GM19099 (cell line): ENCODE results near the gene NDUFV3.

ENCODE experiments used
- POLR2A ChIP-seq: IDR thresholded peaks from 3 replicates; pipeline ENCODE4 v1.6.1; 2011; ENCODE audit warnings: low read depth; ENCODE audit not compliant: insufficient read length; ENCODE audit errors: extremely low read depth

Gene NDUFV3

DNA sequence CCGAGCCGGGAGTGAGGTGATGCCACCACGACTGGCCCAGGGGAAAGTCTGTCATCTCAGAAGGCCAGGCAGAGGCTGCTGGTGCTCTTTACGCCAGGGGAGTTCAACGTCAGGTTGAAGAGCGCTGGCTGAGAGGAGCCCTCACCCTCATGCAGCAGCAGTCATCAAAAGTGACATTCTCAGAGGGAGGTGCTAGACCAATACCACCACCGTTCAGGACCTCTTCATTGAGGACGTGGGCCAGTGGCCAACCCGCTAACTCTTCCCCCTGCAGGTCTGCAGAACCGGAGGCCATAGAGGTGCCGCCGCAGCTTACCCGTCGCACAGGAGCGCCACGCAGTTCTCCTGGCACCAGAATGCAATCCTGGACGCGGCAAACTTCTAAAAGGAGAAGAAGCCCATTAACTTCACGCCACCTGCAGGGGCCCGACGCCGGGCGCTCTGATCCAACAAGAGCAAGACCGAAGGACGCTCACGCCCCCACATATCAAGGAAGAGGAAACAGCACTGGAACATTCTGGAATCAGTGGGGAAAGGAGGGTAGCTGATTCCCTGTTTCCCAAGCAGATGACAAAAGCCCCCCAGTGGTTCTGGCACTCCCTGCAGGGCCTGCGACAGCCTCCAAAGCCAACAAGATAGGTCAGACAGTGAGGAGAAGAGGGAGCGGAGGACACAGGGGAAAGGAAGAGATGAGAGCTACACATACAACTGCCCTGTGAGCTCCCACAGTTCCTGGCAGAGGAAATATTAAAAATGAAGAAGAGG lies 38.7 kb upstream of the NDUFV3 start:
- TF ChIP-seq POLR2A: no peak

- TF ChIP-seq POLR2A: no peak
These were observed 37.8 kb upstream of the NDUFV3 start for GRCh38 chr21:42855171-42855936.

DNA sequence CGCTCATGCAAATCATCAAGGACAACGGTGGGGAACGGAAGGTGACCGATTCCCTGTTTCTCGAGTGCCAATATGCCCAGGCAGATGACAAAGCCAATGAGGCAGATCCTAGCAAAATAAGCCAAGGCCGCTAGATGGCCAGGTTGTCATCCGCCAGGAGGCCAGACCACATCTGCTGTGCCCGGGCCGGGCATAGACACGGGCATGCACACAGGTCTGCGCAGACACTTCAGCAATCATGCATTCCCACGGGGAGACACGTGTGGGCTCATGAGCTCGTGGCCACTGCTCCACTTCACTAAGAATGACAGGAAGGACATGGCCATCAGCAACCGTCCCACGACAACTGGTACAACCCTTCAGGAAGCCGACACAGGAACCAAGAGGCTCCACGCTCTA lies 37.2 kb upstream of the NDUFV3 start:
- TF ChIP-seq POLR2A: no peak

- no peak for TF ChIP-seq POLR2A
These were observed 35.9 kb upstream of the NDUFV3 start for GRCh38 chr21:42857216-42857615.

- no peak for TF ChIP-seq POLR2A
These were observed 34.8 kb upstream of the NDUFV3 start for GRCh38 chr21:42858185-42858847.

- no peak for TF ChIP-seq POLR2A
These were observed 33.9 kb upstream of the NDUFV3 start for GRCh38 chr21:42858957-42859890.

DNA sequence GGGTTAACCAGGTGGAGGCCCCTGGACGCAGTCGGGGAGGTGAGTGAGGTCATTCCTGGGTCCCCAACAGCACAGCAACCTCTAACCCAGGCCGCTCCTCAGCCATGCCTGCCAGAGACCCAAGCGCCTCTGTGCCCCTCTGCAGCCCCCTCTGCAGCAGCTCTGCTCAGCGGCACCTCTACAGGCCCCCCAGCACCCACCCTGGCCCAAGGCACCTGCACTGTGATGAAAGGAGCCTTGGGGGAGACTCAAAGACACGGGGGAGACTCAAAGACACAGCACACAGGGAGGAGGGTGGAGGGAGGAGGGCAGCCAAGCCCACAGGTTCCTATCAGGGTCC lies 33.2 kb upstream of the NDUFV3 start:
- TF ChIP-seq POLR2A: no peak

- no peak for TF ChIP-seq POLR2A
These were observed 32.8 kb upstream of the NDUFV3 start for GRCh38 chr21:42860345-42860744.

- no peak for TF ChIP-seq POLR2A
These were observed 31.7 kb upstream of the NDUFV3 start for GRCh38 chr21:42861311-42861847.

GRCh38 chr21:42861848-42862400 lies 31.2 kb upstream of the NDUFV3 start:
- TF ChIP-seq POLR2A: no peak

GRCh38 chr21:42862774-42863503 lies 30.2 kb upstream of the NDUFV3 start:
- no peak for TF ChIP-seq POLR2A

- no peak for TF ChIP-seq POLR2A
These were observed 29.6 kb upstream of the NDUFV3 start for GRCh38 chr21:42863504-42863870.

DNA sequence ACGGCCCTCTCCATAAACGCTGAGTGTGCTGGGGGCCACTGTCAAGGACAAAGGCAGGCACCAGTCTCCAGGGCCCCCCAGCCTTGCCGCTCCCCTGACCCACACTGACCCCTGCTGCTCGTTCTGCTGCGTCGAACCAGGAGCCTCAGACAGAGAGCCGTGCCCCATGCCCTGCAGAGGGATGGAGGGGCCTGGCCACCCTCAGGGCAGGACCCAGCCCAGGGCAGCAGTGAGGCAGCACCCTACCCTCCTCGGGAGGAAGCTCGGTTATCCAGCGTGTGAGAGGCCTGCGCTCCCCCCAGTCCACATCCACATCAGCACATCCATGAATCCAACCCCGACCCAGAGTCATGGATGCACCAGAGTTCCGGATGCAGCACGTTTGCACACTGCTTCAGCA lies 28.8 kb upstream of the NDUFV3 start:
- no peak for TF ChIP-seq POLR2A
